Upper lobe of left lung (tissue), 6 donors: ENCODE data around the gene ITGB7. TPM values are rescaled to one million over a fixed set of nuclear protein-coding genes. Genes with fewer than 3 reads are reported as not detected.

ENCODE experiments used
- ATAC-seq, 2 donors: fragments of 200-7000 bp; cut with Tn5 transposase; one replicate each; pipeline ENCODE4 v1.9.1; 2022; ENCODE audit warnings: mild to moderate bottlenecking in 2 of 2, moderate library complexity in 2 of 2; ENCODE audit not compliant: low FRiP score in 2 of 2
- DNase-seq, 2 donors: peaks; one replicate each; pipeline ENCODE4 v3.0.0-alpha.2; 2019 to 2020
- H3K27ac ChIP-seq, 4 donors: fragments of 200-600 bp; sonication (generic); one replicate each; pipeline ENCODE4 v1.5.1; 2016 to 2019
- H3K27me3 ChIP-seq, 4 donors: fragments of 200-600 bp; sonication (generic); one replicate each; pipeline ENCODE4 v1.5.1; 2017 to 2019
- H3K36me3 ChIP-seq, 4 donors: fragments of 200-600 bp; sonication (generic); one replicate each; pipeline ENCODE4 v1.5.1; 2016 to 2019
- H3K4me1 ChIP-seq, 4 donors: fragments of 200-600 bp; sonication (generic); one replicate each; pipeline ENCODE4 v1.5.1; 2018 to 2019
- H3K4me3 ChIP-seq, 4 donors: fragments of 200-600 bp; sonication (generic); one replicate each; pipeline ENCODE4 v1.5.1; 2017 to 2019; ENCODE audit warnings: mild to moderate bottlenecking in 2 of 4, moderate library complexity in 1 of 4
- H3K9me3 ChIP-seq, 4 donors: fragments of 200-600 bp; sonication (generic); one replicate each; pipeline ENCODE4 v1.5.1; 2018 to 2019
- EP300 ChIP-seq, 4 donors: sonication (generic); formaldehyde crosslinking; IDR thresholded peaks; one replicate each; pipeline ENCODE4 v1.5.1; 2017; ENCODE audit warnings: antibody characterized with exemption in 4 of 4, control low read depth in 2 of 4
- POLR2A ChIP-seq, 4 donors: fragments of 450-650 bp; IDR thresholded peaks; one replicate each; pipeline ENCODE4 v1.5.1; 2016 to 2017; ENCODE audit warnings: antibody characterized with exemption in 4 of 4, mild to moderate bottlenecking in 2 of 4
- POLR2AphosphoS5 ChIP-seq, 2 donors: sonication (generic); formaldehyde crosslinking; IDR thresholded peaks; one replicate each; pipeline ENCODE4 v1.5.1; 2017; ENCODE audit warnings: antibody characterized with exemption in 2 of 2
- WGBS, 2 donors: methylation state at CpG; one replicate each; pipeline ENCODE4 v1.1.5; 2017 to 2018; 5-methylcytosine and 5-hydroxymethylcytosine counted together
- total RNA-seq, 6 donors: library from RNA; depleted of rRNA in 4 of 6; stranded (reverse); fragments of >200 nt in 4 of 6; gene quantifications; one replicate each; pipeline versions ENCODE4 v1.1.0 to v1.2.1, GENCODE V29; 2016 to 2021
- TF ChIP-seq, protein P1 (sequence below), 6 experiments: fragments of 450-650 bp in 4 of 6; fragments of 200-600 bp in 2 of 6; sonication (generic) in 2 of 6; IDR thresholded peaks; one replicate each; pipeline ENCODE4 v1.5.1; 2016 to 2019; ENCODE audit warnings: antibody characterized with exemption in 6 of 6
- donor health status: DM: no; HTN: no; CAD: no; lungs with moderate emphysema.
- donor health status: DM: no; HTN: yes; CAD: no; lungs with severe emphysema.

Gene ITGB7, protein sequence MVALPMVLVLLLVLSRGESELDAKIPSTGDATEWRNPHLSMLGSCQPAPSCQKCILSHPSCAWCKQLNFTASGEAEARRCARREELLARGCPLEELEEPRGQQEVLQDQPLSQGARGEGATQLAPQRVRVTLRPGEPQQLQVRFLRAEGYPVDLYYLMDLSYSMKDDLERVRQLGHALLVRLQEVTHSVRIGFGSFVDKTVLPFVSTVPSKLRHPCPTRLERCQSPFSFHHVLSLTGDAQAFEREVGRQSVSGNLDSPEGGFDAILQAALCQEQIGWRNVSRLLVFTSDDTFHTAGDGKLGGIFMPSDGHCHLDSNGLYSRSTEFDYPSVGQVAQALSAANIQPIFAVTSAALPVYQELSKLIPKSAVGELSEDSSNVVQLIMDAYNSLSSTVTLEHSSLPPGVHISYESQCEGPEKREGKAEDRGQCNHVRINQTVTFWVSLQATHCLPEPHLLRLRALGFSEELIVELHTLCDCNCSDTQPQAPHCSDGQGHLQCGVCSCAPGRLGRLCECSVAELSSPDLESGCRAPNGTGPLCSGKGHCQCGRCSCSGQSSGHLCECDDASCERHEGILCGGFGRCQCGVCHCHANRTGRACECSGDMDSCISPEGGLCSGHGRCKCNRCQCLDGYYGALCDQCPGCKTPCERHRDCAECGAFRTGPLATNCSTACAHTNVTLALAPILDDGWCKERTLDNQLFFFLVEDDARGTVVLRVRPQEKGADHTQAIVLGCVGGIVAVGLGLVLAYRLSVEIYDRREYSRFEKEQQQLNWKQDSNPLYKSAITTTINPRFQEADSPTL
- total RNA-seq = 10 to 100 TPM in 1 of 6 donors, 1 to 10 TPM in 5; 3.1 to 12.9 (median 4.7) TPM

DNA sequence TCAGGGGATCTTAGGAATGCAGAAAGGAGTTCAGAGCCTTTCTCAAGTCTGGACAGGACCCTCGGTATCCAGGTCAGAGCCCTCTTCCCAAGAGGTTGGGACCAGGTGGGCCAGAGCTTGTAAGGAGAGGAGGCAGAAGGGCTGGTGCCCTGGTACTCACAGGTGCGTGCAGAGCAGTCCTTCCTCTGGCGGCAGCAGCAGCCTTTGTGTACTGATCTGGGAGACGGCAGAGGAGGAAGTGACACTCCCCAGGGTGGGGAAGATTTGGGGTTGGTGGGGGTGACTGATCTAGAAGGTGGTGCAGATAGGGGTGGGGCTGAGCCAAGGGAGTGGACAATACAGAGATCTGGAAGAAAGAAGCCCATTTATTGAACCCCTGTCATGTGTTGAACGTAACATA lies at the start of gene ITGB7:
Gene ITGB7 (minus strand): TSS at position 210 of the 400 bp plus-strand sequence. CDS start 6,808 bp downstream, outside the sequence.
- no peak for TF ChIP-seq EP300 (IDR thresholded peaks at IDR 0.05)
- TF ChIP-seq POLR2AphosphoS5 (IDR thresholded peaks at IDR 0.05) = peak in 1 of 2 donors; percentile 24
- TF ChIP-seq, protein P1, sequence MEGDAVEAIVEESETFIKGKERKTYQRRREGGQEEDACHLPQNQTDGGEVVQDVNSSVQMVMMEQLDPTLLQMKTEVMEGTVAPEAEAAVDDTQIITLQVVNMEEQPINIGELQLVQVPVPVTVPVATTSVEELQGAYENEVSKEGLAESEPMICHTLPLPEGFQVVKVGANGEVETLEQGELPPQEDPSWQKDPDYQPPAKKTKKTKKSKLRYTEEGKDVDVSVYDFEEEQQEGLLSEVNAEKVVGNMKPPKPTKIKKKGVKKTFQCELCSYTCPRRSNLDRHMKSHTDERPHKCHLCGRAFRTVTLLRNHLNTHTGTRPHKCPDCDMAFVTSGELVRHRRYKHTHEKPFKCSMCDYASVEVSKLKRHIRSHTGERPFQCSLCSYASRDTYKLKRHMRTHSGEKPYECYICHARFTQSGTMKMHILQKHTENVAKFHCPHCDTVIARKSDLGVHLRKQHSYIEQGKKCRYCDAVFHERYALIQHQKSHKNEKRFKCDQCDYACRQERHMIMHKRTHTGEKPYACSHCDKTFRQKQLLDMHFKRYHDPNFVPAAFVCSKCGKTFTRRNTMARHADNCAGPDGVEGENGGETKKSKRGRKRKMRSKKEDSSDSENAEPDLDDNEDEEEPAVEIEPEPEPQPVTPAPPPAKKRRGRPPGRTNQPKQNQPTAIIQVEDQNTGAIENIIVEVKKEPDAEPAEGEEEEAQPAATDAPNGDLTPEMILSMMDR (IDR thresholded peaks at IDR 0.05) = no peak
- peak in 1 of 4 donors; percentile 36 for TF ChIP-seq POLR2A (IDR thresholded peaks at IDR 0.05)
- Histone ChIP-seq H3K9me3 (no peaks in the 10 kb centered on the region), H3K36me3 (peaks cover 0 to 21% (median 15%) of the 10 kb centered on the region in 4 donors), H3K27ac (peak within 1 kb of the TSS in 2 of 4 donors; percentile 23 to 65), H3K4me1 (peaks cover 12 to 28% (median 17%) of the 10 kb centered on the region in 4 donors), H3K27me3 (no peaks in the 10 kb centered on the region), H3K4me3 (peak within 1 kb of the TSS in 3 of 4 donors; percentile 8 to 23 (median 21))
- peak in 1 of 2 donors; percentile 47 for DNase-seq
- WGBS, 2 donors = 26 to 34% methylated on average over 5 of the region's 5 CpGs
- ATAC-seq = peak in 1 of 2 donors; percentile 34

DNA sequence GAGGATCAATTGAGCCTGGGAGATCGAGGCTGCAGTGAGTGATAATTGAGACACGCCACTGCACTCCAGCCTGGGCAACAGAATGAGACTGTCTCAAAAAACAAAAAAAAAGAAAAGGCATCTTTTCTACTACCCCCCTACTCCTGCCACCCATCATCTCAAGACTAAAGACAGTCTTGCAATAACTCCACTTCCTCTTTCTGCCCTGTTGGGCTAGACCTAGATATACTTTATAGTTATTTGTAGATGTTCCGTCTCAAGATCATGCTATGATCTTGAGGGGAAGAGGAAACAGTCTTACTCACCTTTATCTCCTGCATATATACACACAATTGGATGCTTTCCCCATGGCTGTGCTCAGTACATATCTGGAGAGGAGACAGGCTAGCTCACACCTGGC lies 48.9 kb upstream of the ITGB7 start:
- no peak overlapping the region for H3K4me3 ChIP-seq
- ATAC-seq = no peak
- DNase-seq = no peak
- 65 to 81% methylated on average over 3 of the region's 3 CpGs for WGBS, 2 donors
- TF ChIP-seq POLR2A (IDR thresholded peaks at IDR 0.05) (no peak), POLR2AphosphoS5 (IDR thresholded peaks at IDR 0.05) (no peak)
- peaks cover 0 to 25% (median 19%) of the 10 kb centered on the region in 4 donors for H3K36me3 ChIP-seq
- H3K27me3 ChIP-seq = no peaks in the 10 kb centered on the region
- H3K27ac ChIP-seq = no peak overlapping the region
- H3K9me3 ChIP-seq = no peaks in the 10 kb centered on the region
- peaks cover 21 to 25% (median 25%) of the 10 kb centered on the region in 4 donors for H3K4me1 ChIP-seq

DNA sequence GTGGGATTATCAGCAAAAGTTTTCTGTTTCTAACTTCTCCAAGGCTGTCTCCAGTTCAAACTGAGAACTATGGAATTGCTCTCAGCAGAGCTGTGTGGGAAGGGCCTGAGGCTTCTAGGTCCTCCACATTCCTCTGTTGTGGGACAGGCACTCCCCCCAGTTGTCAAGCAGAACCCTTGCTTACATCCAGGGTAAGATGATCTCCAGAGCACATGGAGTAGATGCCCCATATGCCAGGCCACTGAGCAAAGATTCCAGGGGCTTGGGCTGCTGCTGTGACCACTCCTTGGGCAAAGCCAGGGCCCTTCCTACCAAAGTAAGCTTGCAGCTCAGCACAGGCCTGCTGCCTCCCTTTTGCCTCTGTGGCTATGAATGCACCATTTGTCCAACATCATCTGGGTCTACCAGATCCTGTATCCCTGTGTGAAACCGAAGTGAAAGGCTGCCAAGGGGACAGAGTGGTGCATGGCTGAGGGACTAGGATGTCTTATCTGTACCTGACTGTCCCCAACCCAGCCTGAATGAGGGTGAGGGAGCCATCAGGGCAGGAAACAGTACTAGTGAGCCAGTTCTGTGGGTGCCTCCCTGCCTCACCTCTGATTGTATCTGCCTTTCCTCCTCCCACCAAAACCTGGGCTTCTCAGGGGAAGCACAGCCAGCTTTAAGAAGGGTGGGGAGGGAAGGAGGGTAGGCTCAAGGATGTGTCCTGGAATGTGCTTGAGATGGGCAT lies 47.9 kb upstream of the ITGB7 start:
- H3K27me3 ChIP-seq = no peaks in the 10 kb centered on the region
- no peak overlapping the region for H3K4me3 ChIP-seq
- H3K36me3 ChIP-seq = peaks cover 0 to 25% (median 19%) of the 10 kb centered on the region in 4 donors
- H3K9me3 ChIP-seq = no peaks in the 10 kb centered on the region
- TF ChIP-seq, protein P1 (IDR thresholded peaks at IDR 0.05) = no peak
- TF ChIP-seq POLR2A (IDR thresholded peaks at IDR 0.05) = no peak
- no peak for TF ChIP-seq EP300 (IDR thresholded peaks at IDR 0.05)
- TF ChIP-seq POLR2AphosphoS5 (IDR thresholded peaks at IDR 0.05) = no peak
- no peak overlapping the region for H3K27ac ChIP-seq
- ATAC-seq (no peak), DNase-seq (no peak)
- WGBS, 2 donors = 60 to 100% methylated on average over 1 of the region's 1 CpG
- peaks cover 24 to 32% (median 30%) of the 10 kb centered on the region in 4 donors for H3K4me1 ChIP-seq

DNA sequence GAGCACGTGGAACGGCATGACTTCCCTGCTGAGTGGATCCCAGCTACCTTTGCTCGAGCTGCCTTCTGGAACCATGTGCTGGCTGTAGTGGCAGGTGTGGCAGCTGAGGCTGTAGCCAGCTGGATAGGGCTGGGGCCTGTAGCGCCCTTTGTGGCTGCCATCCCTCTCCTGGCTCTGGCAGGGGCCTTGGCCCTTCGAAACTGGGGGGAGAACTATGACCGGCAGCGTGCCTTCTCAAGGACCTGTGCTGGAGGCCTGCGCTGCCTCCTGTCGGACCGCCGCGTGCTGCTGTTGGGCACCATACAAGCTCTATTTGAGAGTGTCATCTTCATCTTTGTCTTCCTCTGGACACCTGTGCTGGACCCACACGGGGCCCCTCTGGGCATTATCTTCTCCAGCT lies 46.2 kb upstream of the ITGB7 start:
- peak overlapping the region in 2 of 4 donors; percentile 83 to 91 for H3K27ac ChIP-seq

More for the DNA sequence above, 46.2 kb upstream of the ITGB7 start:
- peaks cover 0 to 25% (median 19%) of the 10 kb centered on the region in 4 donors for H3K36me3 ChIP-seq
- DNase-seq = no peak
- no peak for ATAC-seq
- peak overlapping the region in 1 of 4 donors; percentile 72 for H3K4me3 ChIP-seq
- 92 to 93% methylated on average over 5 to 13 of the region's 13 CpGs for WGBS, 2 donors
- no peak for TF ChIP-seq POLR2A (IDR thresholded peaks at IDR 0.05)
- TF ChIP-seq POLR2AphosphoS5 (IDR thresholded peaks at IDR 0.05) = no peak
- no peak for TF ChIP-seq EP300 (IDR thresholded peaks at IDR 0.05)
- TF ChIP-seq, protein P1 (IDR thresholded peaks at IDR 0.05) = no peak
- H3K9me3 ChIP-seq = no peaks in the 10 kb centered on the region
- H3K4me1 ChIP-seq = peaks cover 24 to 31% (median 25%) of the 10 kb centered on the region in 4 donors
- no peaks in the 10 kb centered on the region for H3K27me3 ChIP-seq
